IPS DF 19.7 (cell line): ENCODE results near the gene TECPR1.

Source experiments
- DNase-seq: peaks from one replicate; pipeline ENCODE4 v3.0.0-alpha.2; 2013; ENCODE audit warnings: low read depth, low spot score

The TECPR1 gene

GRCh38 chr7:98249106-98249505 lies 2.9 kb downstream of the TECPR1 start:
- no peak for DNase-seq

GRCh38 chr7:98248156-98248555 lies 3.9 kb downstream of the TECPR1 start:
- DNase-seq = no peak

- DNase-seq = no peak
Observed at GRCh38 chr7:98244871-98245270, 7.2 kb downstream of the TECPR1 start.

- no peak for DNase-seq
Observed at GRCh38 chr7:98242934-98243333, 9.1 kb downstream of the TECPR1 start.

GRCh38 chr7:98242342-98242741 lies 9.7 kb downstream of the TECPR1 start:
- no peak for DNase-seq

- DNase-seq = no peak
Observed at GRCh38 chr7:98241674-98242241, 10.3 kb downstream of the TECPR1 start.

GRCh38 chr7:98240961-98241673 lies 10.9 kb downstream of the TECPR1 start:
- DNase-seq = no peak

GRCh38 chr7:98238976-98239375 lies 13.1 kb downstream of the TECPR1 start:
- DNase-seq = no peak

DNA sequence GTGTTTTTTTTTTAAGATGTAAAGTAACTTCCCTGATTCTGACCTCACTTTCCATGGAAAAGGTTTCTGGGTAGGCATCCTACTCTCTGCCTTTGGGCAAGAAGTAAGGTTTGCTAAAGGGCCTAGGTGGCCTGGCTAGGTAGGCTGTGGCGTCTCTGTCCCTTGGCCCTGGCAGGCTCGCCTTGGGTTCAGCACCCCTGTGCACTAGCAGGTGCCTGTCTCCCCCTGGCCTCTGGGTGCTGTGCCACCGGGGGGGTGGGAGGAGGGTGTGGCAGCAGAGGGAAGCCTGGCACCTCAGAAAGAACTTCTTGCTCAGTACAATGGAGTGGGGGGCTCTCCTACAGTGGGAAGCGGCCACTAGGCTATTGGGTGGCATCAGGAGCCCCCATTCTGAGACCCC lies 14.0 kb downstream of the TECPR1 start:
- no peak for DNase-seq

DNA sequence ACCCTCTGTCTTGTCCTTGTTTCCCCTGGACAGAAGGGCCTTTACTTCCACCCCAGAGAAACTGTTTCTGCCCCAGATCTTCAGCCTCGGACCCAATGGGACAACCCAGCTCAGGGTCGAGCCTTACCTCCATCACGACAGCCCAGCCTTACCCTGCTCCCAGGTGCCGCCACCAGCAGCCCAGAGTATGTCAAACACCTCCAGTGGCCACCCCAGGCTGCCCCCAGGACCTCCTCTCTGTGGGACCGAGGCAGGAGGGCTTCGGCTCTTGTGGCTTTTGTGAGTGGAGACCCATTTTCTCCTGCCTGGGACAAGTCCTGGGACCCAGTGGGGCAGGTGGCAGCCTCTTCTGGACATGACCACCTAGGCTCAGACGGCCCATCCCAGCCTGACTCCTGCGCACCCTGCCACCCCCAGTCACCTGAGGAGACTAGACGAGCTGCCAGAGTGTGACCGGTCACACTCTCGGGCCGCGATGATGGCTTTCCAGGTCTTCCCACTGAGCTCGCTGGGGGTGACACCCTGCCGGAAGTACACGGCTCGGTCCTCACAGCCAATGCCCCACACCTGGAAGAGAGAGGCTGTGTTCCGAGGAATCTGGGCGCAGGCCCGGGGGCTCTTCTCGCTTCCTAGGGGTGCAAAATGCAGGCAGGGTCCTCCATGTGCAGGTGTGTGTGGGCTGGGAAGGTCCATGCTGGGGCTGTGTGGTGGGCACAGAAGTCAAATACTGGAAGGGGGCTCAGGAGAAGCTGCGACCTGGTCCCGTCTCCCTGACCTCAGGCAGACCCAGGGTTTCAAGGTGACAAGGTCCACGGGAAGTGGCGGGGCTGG lies 15.5 kb downstream of the TECPR1 start:
- DNase-seq = no peak

GRCh38 chr7:98235901-98236300 lies 16.1 kb downstream of the TECPR1 start:
- no peak for DNase-seq

DNA sequence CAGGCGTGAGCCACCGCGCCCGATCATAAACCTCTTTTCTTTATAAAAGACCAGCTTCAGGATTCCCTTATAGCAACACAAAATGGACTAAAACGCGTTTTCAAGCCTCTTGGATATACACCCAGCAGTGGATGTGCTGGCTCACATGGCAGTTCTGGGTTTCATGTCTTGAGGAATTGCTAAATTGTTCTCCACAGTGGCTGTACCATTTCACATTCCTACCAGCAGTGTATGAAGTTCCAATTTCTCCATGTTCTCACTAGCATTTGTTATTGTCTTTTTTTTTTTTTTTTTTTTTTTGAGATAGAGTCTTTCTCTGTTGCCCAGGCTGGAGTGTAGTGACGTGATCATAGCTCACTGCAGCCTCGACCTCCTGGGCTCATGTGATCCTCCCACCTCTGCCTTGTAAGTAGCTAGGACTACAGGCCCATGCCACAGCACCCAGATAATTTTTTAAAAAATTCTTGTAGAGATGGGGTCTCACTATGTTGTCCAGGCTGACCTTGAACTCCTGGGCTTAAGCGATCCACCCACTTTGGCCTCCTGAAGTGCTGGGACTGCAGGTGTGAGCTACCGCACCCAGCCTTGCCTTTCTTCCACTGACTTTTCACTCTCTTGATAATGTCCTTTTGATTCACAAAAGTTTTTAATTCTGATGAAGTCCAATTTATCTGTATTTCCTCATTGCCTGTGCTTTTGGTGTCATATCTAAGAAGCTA lies 17.4 kb downstream of the TECPR1 start:
- DNase-seq = no peak

- no peak for DNase-seq
Observed at GRCh38 chr7:98233219-98234070, 18.6 kb downstream of the TECPR1 start.

- DNase-seq = no peak
Observed at GRCh38 chr7:98232799-98233198, 19.2 kb downstream of the TECPR1 start.

DNA sequence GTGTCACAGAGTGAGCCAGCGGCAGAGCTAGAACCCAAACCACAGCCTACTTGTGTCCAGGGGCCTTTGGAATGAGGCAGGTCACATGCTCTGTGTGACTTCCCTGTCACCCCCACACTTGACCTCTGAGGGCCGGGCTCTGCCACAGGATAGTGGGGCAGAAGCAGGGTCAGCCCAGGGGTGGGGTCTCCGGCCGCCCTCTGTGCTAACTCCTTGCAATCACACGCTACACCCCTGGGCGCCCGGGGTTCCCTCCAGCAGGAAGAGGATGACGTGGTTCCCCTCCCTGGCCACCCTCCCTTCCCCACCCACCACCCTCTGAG lies 19.8 kb downstream of the TECPR1 start:
- DNase-seq = no peak

- no peak for DNase-seq
Observed at GRCh38 chr7:98231493-98232262, 20.4 kb downstream of the TECPR1 start.

DNA sequence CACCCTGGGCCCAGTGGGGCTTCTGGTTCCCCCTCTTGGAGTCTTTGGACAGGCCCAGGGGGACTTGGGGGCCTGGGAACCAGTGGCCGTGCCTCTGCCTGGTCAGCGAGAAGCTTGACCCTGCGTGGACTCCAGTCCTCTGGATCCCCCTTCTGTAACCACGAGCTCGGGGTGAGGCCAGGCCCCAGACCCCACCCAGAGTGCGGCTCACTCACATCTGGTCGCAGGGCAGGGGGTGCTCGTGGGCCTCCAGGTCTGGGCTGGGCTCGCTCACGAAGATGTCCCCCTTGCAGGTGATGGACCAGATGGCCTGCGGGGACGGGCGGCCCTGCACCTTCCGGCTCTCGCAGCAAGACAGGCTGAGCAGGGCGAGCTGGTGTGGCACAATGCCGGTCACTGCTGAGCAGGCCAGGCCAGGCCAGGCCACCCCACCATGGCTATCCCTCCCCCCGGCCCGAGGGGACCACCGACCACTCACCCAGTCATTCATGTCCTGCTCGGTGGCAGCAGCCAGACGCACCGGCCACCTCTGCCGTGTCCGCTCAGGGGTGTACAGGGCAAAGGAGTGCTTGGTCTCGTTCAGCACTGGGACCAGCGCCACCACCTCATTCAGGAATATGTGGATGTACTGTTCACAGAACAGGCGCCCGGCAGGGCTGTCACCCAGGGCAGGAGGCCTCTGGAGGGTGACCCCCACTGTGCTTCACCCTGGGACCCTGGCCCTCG lies 21.1 kb downstream of the TECPR1 start:
- no peak for DNase-seq

- DNase-seq = no peak
Observed at GRCh38 chr7:98229991-98230745, 21.9 kb downstream of the TECPR1 start.

GRCh38 chr7:98229441-98229840 lies 22.6 kb downstream of the TECPR1 start:
- no peak for DNase-seq
